ENCODE results near the gene LCN6. TPM values are rescaled to one million over a fixed set of nuclear protein-coding genes. Genes with fewer than 3 reads are reported as not detected.

LCN6 gene
- total and polyA plus RNA-seq, 2 of the 4 experiments (the other 2 are of a cell fraction) = not detected

DNA sequence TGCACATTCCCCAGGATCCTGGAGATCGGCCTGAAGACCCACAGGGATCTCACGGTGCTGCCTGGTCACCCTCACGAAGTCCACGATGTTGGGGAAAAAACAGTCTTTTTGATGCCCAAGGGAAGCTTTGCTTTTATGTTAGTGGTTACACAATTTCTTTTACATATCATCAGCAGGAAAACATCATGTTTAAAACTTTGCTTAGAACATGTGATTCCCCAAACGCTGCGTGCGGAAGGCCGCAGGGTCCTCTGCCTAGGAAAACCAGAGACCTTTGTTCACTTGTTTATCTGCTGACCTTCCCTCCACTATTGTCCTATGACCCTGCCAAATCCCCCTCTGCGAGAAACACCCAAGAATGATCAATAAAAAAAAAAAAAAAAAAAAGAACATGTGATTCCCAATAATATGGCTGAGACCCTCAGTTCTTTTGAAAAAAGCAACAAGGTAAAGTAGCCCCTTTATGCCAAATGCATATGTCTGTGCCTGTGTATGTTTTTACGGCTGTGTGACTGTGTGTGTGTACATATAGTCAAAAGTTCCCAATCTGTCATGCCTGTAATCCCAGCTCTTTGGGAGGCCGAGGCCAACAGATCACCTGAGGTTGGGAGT lies 49.6 kb downstream of the LCN6 start:
- H4K20me1 ChIP-seq (ENCODE audit: insufficient read depth, low read length) = no peaks in the 10 kb centered on the region
- no peak overlapping the region for H3K9ac ChIP-seq (ENCODE audit: low read depth, low read length)
- H3K9me1 ChIP-seq (ENCODE audit: insufficient read depth, low read length) = no peaks in the 10 kb centered on the region
- H3K4ac ChIP-seq (ENCODE audit: low read depth, low read length) = no peak overlapping the region
- in situ Hi-C loops (cut with MboI; ENCODE audit: low sequenced_read_pairs) (no loop called here), intact Hi-C loops (cut with micrococcal nuclease) (no loop called here), dilution Hi-C loops (cut with HindIII; ENCODE audit: low sequenced_read_pairs, unreplicated experiment) (no loop called here)
- H2BK20ac ChIP-seq (ENCODE audit: low read depth, low read length) = no peak overlapping the region
- no peak overlapping the region for H4K5ac ChIP-seq (ENCODE audit: low read depth, low read length)
- no peak overlapping the region for H3K56ac ChIP-seq (ENCODE audit: extremely low read depth, insufficient read depth, low read length)
- H3K79me1 ChIP-seq (ENCODE audit: low read depth in 1 of 2, low read length in 2 of 2) = no peaks in the 10 kb centered on the region
- H3K4me1 ChIP-seq (ENCODE audit: control insufficient read depth, insufficient read depth, low read length) = 0 out of 2 replicates have a peak, but pooled peaks cover 2% of the 10 kb centered on the region
- H3K14ac ChIP-seq (replicated peaks; ENCODE audit: low read depth, low read length) = no peak overlapping the region
- TF ChIP-seq CHD1 (IDR thresholded peaks at IDR 0.05; ENCODE audit: low read depth, low read length) = no peak
- no peak overlapping the region for H3K18ac ChIP-seq (ENCODE audit: low read depth, low read length)
- H3K9me3 ChIP-seq (ENCODE audit: control insufficient read depth, insufficient read depth, low read length) = no peaks in the 10 kb centered on the region
- no peak overlapping the region for H3K23ac ChIP-seq (ENCODE audit: low read depth, low read length)
- H2BK5ac ChIP-seq (ENCODE audit: low read depth, low read length, poor library complexity, severe bottlenecking) = no peak overlapping the region
- no peak overlapping the region for H3K27ac ChIP-seq (ENCODE audit: insufficient read depth, low read length)
- POLR2A ChIA-PET (ENCODE audit: unreplicated experiment) = no interaction called here
- no peak overlapping the region for H3K4me3 ChIP-seq (ENCODE audit: insufficient read depth, low read depth, low read length)
- DNase-seq (no peak), ATAC-seq (ENCODE audit: low read depth) (no peak)
- no peak overlapping the region for H3K4me2 ChIP-seq (ENCODE audit: low read depth, low read length)
- H3K36me3 ChIP-seq (ENCODE audit: control insufficient read depth, insufficient read depth, low read length) = no peaks in the 10 kb centered on the region
- no peak overlapping the region for H2BK15ac ChIP-seq (ENCODE audit: low read depth, low read length)
- no peak overlapping the region for H2AK9ac ChIP-seq (replicated peaks; ENCODE audit: low read depth, low read length, poor library complexity)
- H2BK120ac ChIP-seq (ENCODE audit: low read depth, low read length) = no peak overlapping the region
- H2AFZ ChIP-seq (replicated peaks; ENCODE audit: low read length, poor library complexity) = no peak overlapping the region
- H2AK5ac ChIP-seq (ENCODE audit: low read depth, low read length) = no peak overlapping the region
- no peak overlapping the region for H4K91ac ChIP-seq (ENCODE audit: insufficient read depth, low read depth, low read length)
- WGBS, 2 experiments (ENCODE audit: extremely low coverage in 2 of 2, insufficient read length in 1 of 2) = 80% methylated on average over 1 of the region's 11 CpGs; no CpG with 5 or more reads in 1 of the 2 experiments
- H4K8ac ChIP-seq (ENCODE audit: low read depth in 2 of 2, low read length in 2 of 2) = no peak overlapping the region
- no TSS peak for BruUV-seq (replicated peaks)
- CTCF ChIA-PET = no interaction called here
- peaks cover 31% of the 10 kb centered on the region for H3K27me3 ChIP-seq (ENCODE audit: control insufficient read depth, insufficient read depth, low read length)

All from IMR-90 (cell line).